NCI-H2029 (cell line): Measurements from ENCODE around the gene MSI2.
"Not testable (repeated sequence)": the region's sequence is repeated elsewhere in the genome, so short reads cannot be mapped to it uniquely, and the experiment has no call there.

ENCODE experiments used
- DNase-seq: peaks from one replicate; lab custom pipeline; 2025; lab: John Stamatoyannopoulos, UW

The MSI2 gene

GRCh38 chr17:57484826-57485565, 228.7 kb downstream of the MSI2 start:
- peak; percentile 29 for DNase-seq

DNA sequence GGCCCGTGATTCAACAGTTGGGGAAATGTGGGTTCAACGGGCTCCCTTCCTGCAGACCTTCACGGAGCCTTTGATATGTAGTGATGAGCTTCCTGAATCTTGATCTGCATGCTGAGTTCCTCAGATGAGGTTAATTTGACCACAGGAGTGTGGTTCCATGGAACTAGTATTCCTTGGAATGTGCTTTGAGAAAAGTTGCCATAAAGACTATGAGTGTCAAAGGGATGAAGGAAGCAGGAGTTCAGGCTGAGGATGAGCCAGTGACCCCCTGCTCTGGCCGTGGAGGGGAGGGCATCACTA, 229.2 kb downstream of the MSI2 start:
- no peak for DNase-seq

DNA sequence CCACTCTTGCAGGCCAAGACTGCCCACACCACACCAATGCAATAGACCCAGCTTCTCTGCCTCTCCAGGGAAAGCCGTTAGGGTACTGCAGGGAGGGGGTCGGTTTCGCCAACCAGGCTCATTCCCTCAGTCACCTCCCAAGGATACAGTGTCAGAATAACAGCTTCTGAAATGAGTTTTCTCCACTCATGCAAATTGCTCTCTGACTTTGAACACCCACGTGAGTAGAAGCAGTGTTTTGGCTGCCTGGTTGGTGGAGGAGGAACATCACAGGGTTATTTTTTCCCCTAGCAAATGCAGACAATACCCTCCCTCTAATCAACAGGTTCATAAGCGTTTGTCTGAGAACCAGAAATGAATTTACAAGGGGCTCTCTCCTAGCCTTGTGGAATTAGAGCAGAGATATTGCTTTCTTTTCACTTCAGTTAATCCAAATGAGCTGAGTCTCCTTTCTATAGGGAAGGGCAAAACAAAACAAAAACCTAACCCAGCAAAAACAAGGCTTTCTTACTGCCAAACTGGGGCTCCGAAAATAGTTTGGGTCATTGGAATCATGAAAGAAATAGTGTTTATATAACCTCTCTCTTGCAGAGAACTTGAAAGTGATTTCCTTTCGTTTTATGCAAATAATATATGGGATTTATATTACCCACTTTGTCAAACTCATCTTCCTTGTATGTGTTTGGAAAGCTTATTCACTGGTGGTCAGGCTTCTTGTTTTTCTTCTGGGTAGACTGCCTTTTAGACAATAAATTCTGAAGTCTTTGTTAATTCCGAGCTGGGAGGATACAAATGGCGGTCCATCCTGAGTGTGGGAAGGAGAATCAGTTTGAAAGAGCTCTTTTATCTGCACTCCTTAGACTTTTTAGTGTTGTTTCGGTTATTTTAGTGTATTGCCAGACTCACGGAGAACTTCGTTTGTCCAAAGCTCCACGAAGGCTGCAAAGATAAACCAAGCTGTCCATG, 229.9 kb downstream of the MSI2 start:
- DNase-seq: no peak

DNA sequence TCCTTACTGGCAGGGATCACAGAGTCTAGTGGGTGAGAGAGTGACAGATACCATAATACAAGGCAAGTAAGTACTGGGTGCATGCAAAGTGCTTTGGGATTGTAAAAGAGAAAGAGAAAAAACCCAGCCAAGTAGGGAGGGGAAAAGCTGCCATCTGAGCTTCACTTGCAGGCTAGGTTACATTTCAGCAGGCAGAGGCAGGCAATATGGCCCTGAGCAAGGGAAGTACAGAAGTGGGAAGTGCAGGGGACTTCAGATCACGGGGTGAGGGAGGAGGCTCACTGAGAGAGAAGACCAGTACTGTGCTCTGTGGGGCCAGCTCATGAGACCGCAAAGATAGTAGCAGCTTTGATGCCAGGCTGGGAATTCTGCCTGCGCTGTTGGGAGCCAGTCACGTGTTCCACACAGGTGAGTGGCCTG, 230.6 kb downstream of the MSI2 start:
- no peak for DNase-seq

- DNase-seq: no peak
These were observed 231.2 kb downstream of the MSI2 start for GRCh38 chr17:57487573-57487972.

DNA sequence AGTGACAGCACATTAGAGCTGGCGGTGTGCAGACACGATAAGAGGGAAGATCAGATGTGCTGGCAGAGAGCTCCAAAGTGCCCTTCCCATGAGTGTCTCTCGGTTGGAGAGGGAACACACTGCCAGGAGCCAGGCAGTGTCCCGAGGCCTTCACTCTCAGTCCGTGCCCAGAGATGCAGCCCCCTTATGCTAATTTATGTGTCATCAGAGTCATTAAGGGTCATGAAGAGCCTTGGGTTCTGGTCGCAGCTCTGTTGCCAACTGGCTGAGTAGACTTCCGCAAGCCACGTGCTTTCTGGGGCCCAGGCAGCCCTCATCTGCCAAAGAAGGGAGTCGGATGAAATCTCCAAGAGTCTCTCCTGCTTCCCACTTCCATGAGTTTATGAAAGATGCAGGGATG, 232.5 kb downstream of the MSI2 start:
- peak; percentile 47 for DNase-seq

GRCh38 chr17:57489321-57489720, 233.0 kb downstream of the MSI2 start:
- no peak for DNase-seq

- DNase-seq: no peak
These were observed 234.0 kb downstream of the MSI2 start for GRCh38 chr17:57490111-57490845.

DNA sequence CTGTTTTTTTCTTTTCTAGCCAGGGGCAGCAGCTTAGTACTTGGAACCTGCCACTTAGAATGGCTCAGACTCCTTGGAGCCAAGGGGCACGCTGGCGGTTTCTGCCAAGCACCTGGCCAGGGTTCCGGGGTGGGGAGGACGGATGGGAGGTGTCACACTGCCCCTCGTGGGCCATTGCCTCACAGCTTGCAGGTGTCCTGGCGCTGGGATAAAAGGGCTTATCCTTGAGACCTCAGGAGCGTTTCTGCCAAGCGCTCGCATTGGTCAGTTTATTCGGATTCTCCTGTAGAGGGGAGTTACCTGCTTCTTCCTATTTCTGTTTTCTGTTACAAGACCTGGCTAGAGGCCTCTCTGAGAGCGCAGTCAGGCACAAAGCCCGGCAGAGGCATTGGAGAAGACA, 234.6 kb downstream of the MSI2 start:
- no peak for DNase-seq

DNA sequence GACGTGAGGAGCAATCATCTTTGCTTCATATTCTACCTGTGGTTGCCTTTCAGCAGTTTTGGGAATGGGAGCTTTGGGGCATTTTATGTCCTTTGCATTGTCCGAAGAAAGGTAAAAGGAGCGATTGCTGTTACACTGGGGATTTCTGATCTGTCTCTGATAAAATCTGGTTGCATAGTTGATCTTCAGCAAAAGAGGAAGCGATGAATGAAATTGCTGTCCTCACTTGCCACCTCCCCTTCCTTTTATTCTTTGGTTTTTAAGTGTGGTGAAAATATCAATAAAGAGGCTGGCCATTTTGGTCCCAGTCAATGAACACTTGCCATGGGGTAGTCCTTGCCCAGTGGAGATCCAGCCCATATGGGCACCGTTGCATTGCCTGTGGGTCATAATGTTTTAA, 236.8 kb downstream of the MSI2 start:
- DNase-seq: no peak

GRCh38 chr17:57493625-57494024, 237.3 kb downstream of the MSI2 start:
- no peak for DNase-seq

GRCh38 chr17:57494443-57494842, 238.1 kb downstream of the MSI2 start:
- DNase-seq: no peak

DNA sequence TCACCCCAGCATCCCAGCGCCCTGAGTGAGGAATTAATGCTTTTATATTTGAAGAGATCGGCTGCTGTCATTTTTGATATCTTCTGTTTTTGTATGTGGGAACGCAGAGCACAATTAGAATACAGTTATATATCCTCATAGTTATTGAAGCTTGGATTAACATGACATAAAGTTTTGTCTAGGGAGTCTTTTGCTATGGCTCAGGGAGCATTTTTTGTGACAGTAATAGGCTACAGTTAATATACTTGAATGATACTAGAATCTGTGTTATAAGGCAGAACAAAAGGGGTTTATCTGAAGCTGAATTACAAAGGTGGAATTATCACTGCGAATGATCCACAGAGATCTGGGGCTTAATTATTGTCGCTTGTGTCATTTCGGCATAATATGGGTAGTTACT, 239.4 kb downstream of the MSI2 start:
- DNase-seq: no peak

DNA sequence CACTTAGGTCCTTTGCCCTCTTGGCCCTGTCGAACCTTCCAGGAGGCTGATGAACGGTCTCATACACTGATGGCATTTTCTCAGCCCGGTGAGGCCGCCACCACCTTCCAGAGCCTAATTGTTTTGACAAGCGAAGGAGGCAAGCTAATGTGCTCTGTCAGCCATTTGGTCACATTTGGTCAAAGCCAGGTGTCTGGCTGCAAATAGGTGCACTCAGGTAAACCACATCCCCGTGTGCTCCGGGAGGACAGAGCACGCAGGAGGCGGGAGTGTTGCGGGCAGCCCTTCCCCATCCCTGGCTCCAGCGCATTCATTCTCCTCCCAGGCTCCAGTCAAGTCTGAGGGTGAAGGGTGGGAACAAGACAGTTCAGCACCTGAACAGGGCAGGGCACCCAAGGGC, 240.1 kb downstream of the MSI2 start:
- no peak for DNase-seq

DNA sequence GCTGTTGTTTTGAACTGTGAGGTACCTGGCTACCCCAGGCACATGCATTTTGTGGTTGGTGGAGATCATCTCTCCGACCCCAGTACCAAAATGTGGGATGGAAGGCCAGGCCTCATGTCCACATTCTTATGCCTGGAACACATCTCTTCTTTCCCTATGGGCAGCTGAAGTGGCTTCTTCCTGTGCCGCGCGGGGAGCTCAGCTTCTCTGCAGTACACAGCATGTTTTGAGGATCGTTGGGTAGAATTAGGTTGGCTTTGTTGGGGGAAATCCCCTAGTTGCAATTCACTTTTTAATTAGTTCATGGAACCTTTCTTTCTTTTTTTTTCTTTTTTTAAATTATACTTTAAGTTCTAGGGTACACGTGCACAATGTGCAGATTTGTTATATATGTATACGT, 242.1 kb downstream of the MSI2 start:
- DNase-seq: no peak

GRCh38 chr17:57499221-57499620, 242.9 kb downstream of the MSI2 start:
- DNase-seq: not testable (repeated sequence)

GRCh38 chr17:57499648-57500049, 243.3 kb downstream of the MSI2 start:
- DNase-seq: no peak

DNA sequence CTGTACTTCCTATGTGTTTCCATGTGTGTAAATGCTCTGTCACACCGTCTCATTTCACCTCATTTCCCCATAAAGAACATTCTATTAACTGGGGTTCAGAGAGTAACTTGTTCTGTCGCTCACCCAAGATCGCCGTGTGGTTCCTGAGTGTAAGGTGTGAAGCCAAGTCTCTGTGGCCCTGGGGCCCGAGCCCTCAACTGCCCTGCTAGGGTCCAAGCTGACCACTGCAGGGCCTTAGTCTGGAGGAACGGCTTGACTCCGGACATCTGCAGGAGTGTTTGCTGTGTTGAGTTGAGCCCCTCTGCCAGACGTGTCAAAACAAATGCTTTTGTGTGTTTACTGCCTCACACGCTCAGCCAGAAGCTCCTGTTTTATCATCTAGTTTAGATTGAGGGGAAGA, 244.7 kb downstream of the MSI2 start:
- no peak for DNase-seq

GRCh38 chr17:57502022-57502421, 245.7 kb downstream of the MSI2 start:
- DNase-seq: no peak

DNA sequence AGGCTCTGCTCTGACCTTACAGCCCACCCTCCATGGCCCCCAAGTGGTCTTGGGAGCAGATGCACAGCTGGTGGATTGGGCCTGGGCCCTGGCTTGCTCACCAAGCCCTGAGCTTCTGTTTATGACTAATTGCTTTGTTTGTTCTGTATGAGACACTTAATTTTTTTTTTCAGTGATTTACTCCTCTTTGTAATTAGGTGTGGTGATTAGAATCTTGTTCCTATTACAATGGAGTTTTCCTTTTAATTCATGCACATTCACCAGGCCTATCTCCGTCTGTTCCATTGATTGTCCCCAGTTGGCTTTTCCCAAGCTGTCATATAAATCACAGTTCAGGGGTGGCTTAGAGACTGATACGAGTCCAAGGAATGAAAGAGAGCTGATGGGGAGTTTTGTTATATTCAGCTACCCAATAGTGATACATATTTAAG, 246.5 kb downstream of the MSI2 start:
- DNase-seq: no peak

GRCh38 chr17:57504208-57504607, 247.9 kb downstream of the MSI2 start:
- DNase-seq: no peak
